Skeletal muscle satellite cell (primary cell): ENCODE data around the gene PPP2R5D.

Experiments
- H3K27me3 ChIP-seq: 2 replicates; pipeline ENCODE4 v1.7.0; 2013; ENCODE audit warnings: low read length; ENCODE audit not compliant: control insufficient read depth, insufficient read depth
- H3K36me3 ChIP-seq: 2 replicates; pipeline ENCODE4 v1.7.0; 2013; ENCODE audit warnings: mild to moderate bottlenecking, control low read depth, low read length; ENCODE audit not compliant: insufficient read depth
- H3K4me1 ChIP-seq: 2 replicates; pipeline ENCODE4 v1.7.0; 2013; ENCODE audit warnings: low read length; ENCODE audit not compliant: control insufficient read depth, insufficient read depth
- H3K4me2 ChIP-seq: 2 replicates; pipeline ENCODE4 v1.7.0; 2013; ENCODE audit warnings: mild to moderate bottlenecking, low read length
- H3K4me3 ChIP-seq: 2 replicates; pipeline ENCODE4 v1.7.0; 2013; ENCODE audit warnings: low read length
- H3K9ac ChIP-seq: 2 replicates; pipeline ENCODE4 v1.7.0; 2013; ENCODE audit warnings: mild to moderate bottlenecking, low read depth, low read length, moderate library complexity
- H3K9me3 ChIP-seq: replicated peaks from 2 replicates; pipeline ENCODE4 v1.7.0; 2013; ENCODE audit warnings: mild to moderate bottlenecking, control low read depth, low read length

Gene PPP2R5D

DNA sequence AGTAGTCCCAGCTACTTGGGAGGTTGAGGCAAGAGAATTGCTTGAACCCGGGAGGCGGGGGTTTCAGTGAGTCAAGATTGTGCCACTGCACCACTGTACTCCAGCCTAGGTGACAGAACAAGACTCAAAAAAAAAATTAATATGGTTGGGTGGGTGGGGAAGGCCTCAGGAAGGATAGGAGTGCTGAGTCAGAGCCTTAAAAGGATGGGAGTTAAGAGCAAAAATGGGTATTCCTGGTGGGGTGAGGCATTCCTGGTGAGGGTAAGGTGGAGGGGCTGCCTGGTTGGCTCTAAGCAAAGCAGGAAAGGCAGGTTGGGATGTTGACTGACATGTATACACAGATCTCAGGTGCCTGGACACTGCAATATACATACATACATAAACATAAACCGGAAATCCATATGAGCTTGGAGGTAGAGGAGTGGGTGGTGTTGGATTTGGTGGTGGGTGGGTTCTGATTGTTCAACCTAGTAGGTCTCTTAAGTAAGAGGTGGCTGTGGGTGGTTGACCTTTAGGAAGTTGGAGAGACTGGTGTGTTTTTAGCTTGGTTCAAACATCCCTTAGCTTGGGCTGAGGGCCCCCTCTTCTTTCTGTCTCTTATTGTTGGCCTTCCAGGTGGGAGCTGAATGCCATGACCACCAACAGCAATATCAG is 35.8 kb downstream of the PPP2R5D start:
- H3K4me2 ChIP-seq: no peak overlapping the region
- no peak overlapping the region for H3K4me3 ChIP-seq
- H3K27me3 ChIP-seq: no peaks in the 10 kb centered on the region
- H3K4me1 ChIP-seq: peaks cover 21% of the 10 kb centered on the region
- peak overlapping the region; percentile 98 for H3K9ac ChIP-seq
- peaks cover 63% of the 10 kb centered on the region for H3K36me3 ChIP-seq
- H3K9me3 ChIP-seq: no peaks in the 10 kb centered on the region

DNA sequence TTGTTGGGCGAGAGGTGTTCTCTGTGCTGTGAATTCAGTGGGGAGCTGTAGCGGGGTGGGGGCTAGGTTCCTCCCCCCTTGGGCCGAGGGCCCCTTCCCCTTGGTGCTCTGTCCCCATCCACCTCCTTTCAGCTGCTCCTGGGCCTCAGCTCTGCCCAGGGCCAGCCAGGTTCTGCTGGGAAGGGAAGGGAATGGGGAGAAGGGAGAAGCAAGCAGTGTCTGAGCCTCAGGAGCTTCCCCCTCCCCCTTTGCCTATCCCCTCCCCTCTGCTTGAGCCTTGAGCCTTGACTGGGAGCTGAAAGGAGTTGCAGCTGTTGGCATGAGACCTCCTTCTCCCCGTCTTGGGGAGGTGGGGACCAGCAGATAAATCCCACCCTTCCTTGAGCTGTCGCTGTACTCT is 36.5 kb downstream of the PPP2R5D start:
- Histone ChIP-seq H3K36me3 (peaks cover 67% of the 10 kb centered on the region), H3K4me1 (peaks cover 18% of the 10 kb centered on the region), H3K9me3 (no peaks in the 10 kb centered on the region), H3K4me3 (peak overlapping the region; percentile 100), H3K27me3 (no peaks in the 10 kb centered on the region), H3K9ac (peak overlapping the region; percentile 98), H3K4me2 (peak overlapping the region; percentile 96)

DNA sequence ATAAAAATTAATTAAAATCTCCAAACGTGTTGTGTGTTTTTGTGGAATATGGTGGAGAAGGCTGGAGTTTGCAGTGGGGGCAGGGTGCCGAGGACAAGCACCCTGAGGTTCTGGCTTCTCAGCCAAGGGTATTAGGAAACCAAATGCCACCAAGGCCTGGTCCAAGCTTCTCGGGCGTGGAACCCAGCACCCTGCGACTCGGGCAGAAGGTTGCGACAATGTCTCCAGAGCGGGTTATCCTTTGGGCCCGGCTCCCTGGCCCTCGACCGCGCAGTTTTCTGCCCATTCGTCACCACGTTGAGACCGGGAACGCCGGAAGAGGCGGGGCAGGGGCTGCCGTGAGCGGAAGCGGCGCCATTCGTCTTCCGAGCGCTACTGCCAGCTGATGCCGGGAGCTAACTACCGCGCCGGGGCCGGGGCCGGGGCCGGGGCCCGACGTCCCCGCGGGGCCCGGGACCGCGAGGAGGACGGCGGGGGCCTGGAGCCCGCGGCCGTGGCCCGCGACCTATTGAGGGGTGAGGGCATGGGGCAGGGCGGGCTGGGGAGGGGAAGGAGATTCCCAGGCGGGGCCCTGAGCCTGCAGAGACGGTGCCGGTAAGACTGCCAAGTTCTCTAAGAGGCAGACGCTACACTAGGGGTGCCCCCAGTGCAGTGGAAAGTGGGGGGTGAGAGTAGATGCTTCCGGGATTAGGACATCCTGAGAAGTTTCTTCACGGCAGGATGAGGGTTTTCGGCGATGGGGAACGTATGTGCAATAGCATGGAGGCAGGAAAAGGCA is 37.1 kb downstream of the PPP2R5D start, which contains the start of gene RRP36:
TSS of gene RRP36 (plus strand) at position 354 of the 778 bp plus-strand sequence. CDS start at position 386, 32 bp downstream.
- no peaks in the 10 kb centered on the region for H3K27me3 ChIP-seq
- peaks cover 13% of the 10 kb centered on the region for H3K4me1 ChIP-seq
- peak within 1 kb of the TSS; percentile 98 for H3K9ac ChIP-seq
- peaks cover 73% of the 10 kb centered on the region for H3K36me3 ChIP-seq
- H3K4me3 ChIP-seq: peak within 1 kb of the TSS; percentile 100
- H3K4me2 ChIP-seq: peak within 1 kb of the TSS; percentile 96
- H3K9me3 ChIP-seq: no peaks in the 10 kb centered on the region

DNA sequence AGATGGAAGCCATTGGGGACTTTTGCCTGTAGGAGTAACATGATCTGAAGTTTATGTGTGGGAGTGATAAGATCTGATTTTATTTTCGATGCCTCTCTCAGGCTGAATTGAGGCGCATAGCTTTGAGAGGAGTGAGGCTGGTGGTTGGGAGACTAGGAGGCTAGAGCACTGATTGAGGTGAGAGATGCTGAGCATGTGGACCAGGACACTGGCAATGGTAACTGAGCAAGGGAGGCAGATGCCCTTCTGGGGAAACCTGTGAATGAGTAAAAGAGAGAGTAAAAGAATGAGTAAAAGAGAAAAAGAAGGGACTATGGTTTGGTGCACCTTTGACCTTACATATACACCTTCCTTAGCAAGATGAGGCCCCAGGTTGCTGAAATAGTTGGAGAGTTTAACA is 40.1 kb downstream of the PPP2R5D start:
- H3K9ac ChIP-seq: no peak overlapping the region
- H3K27me3 ChIP-seq: no peaks in the 10 kb centered on the region
- no peak overlapping the region for H3K4me2 ChIP-seq
- H3K4me1 ChIP-seq: peaks cover 10% of the 10 kb centered on the region
- H3K36me3 ChIP-seq: peaks cover 73% of the 10 kb centered on the region
- no peaks in the 10 kb centered on the region for H3K9me3 ChIP-seq
- no peak overlapping the region for H3K4me3 ChIP-seq

DNA sequence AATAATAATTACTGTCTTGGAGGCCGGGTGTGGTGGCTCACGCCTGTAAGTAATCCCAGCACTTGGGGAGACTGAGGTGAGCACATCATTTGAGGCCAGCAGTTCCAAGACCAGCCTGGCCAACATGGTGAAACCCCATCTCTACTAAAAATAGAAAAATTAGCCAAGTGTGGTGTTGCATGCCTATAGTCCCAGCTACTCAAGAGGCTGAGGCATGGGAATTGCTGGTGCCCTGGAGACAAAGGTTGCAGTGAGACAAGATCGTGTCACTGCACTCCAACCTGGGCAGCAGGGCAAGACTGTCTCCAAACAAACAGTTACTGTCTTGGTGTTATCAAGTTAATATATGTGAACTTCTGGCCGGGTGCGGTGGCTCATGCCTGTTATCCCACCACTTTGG is 42.0 kb downstream of the PPP2R5D start:
- Histone ChIP-seq H3K36me3 (peaks cover 65% of the 10 kb centered on the region), H3K9me3 (no peaks in the 10 kb centered on the region)

DNA sequence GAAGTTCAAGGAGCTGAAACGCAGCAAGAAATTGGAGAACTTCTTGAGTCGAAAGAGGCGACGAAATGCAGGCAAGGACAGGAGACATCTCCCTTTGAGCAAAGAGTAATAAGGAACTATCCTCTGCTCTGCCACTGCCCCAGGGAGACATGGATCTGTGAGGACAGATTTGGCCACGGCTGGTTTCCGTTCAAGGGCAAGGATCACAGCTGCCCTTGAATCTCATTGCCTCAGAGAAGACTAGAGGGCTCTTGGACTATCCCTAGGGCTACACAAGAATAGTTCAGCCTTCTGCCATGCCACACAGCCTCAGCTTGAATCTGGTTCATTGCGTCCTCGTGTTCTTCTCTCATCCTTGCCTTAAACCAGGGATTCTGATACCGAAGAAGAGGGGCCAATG is 44.8 kb downstream of the PPP2R5D start:
- H3K27me3 ChIP-seq: no peaks in the 10 kb centered on the region
- peaks cover 69% of the 10 kb centered on the region for H3K36me3 ChIP-seq
- no peaks in the 10 kb centered on the region for H3K4me1 ChIP-seq
- no peak overlapping the region for H3K4me3 ChIP-seq
- H3K4me2 ChIP-seq: no peak overlapping the region
- no peaks in the 10 kb centered on the region for H3K9me3 ChIP-seq
- no peak overlapping the region for H3K9ac ChIP-seq

More for the DNA sequence above, 42.0 kb downstream of the PPP2R5D start:
- H3K4me3 ChIP-seq: no peak overlapping the region
- H3K4me1 ChIP-seq: peaks cover under 1% of the 10 kb centered on the region
- no peak overlapping the region for H3K4me2 ChIP-seq
- H3K9ac ChIP-seq: no peak overlapping the region
- H3K27me3 ChIP-seq: no peaks in the 10 kb centered on the region

DNA sequence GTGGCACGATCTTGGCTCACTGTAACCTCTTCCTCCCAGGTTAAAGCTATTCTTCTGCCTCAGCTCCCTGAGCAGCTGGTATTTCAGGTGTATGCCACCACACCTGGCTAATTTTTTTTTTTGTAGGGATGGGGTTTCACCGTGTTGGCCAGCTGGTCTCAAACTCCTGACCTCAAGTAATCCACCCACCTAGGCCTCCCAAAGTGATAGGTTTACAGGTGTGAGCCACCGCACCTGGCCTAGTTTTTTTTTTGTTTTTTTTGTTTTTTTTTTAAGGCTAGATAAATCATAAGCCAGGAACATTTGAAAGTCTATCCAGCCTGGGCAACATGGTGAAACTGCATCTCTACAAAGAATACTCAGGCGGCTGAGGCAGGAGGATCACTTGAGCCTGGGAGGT is 48.0 kb downstream of the PPP2R5D start:
- H3K4me2 ChIP-seq: no peak overlapping the region
- no peak overlapping the region for H3K4me3 ChIP-seq
- no peaks in the 10 kb centered on the region for H3K9me3 ChIP-seq
- no peaks in the 10 kb centered on the region for H3K27me3 ChIP-seq
- H3K9ac ChIP-seq: no peak overlapping the region
- no peaks in the 10 kb centered on the region for H3K4me1 ChIP-seq
- peaks cover 58% of the 10 kb centered on the region for H3K36me3 ChIP-seq

DNA sequence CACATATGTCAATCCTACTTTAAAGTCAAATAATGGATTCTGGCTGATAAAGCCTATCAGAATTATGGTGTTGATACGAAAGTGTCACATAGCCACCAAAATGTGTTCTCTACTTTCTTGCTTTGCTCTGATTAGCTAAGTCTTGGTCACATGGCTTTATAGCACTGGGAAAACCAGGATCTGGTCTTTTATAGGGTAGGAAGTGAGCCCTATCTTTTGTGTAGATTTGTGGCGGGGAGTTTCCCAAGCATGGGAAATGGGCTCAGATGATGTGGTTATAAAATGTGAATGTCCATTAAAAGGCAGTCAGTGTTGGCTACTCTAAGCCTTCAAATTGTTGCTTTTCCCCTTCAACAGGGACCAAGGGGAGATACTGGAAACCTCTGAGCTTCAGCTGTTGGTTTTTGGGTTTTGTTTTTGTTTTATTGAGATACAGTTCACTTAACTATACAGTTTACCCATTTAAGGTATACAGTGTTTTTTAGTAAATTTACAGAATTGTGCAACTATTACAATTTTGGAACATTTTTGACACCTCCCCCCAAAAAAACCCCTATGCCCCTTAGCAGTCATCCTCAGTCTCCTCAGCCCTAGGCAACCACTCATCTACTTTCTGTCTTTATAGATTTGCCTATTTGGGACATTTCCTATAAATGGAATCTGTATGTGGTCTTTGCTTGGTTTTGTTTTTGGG is 49.3 kb downstream of the PPP2R5D start:
- Histone ChIP-seq H3K9ac (no peak overlapping the region), H3K4me1 (no peaks in the 10 kb centered on the region), H3K36me3 (peaks cover 63% of the 10 kb centered on the region)

DNA sequence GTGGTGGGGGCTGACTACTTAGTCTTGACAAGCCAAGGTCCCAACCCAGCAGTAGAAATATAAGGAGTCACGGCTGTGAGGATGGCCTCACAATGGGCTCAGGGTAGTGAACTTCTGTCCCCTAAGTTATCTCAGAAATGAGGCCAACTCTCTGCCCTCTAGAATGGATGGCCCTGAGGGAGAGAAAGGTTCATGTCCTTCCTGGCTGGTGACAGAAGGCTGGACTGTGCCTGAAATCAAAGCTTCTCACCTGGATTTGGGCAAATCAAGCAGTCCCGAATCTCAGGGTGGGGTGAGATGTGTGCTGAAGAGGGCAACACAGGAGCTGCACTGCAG is 49.8 kb downstream of the PPP2R5D start:
- no peak overlapping the region for H3K4me3 ChIP-seq
- peaks cover 63% of the 10 kb centered on the region for H3K36me3 ChIP-seq
- no peaks in the 10 kb centered on the region for H3K9me3 ChIP-seq
- no peaks in the 10 kb centered on the region for H3K27me3 ChIP-seq
- no peak overlapping the region for H3K9ac ChIP-seq
- H3K4me1 ChIP-seq: no peaks in the 10 kb centered on the region
- H3K4me2 ChIP-seq: no peak overlapping the region

More for the DNA sequence above, 49.3 kb downstream of the PPP2R5D start:
- H3K27me3 ChIP-seq: no peaks in the 10 kb centered on the region
- no peak overlapping the region for H3K4me3 ChIP-seq
- no peaks in the 10 kb centered on the region for H3K9me3 ChIP-seq
- no peak overlapping the region for H3K4me2 ChIP-seq

DNA sequence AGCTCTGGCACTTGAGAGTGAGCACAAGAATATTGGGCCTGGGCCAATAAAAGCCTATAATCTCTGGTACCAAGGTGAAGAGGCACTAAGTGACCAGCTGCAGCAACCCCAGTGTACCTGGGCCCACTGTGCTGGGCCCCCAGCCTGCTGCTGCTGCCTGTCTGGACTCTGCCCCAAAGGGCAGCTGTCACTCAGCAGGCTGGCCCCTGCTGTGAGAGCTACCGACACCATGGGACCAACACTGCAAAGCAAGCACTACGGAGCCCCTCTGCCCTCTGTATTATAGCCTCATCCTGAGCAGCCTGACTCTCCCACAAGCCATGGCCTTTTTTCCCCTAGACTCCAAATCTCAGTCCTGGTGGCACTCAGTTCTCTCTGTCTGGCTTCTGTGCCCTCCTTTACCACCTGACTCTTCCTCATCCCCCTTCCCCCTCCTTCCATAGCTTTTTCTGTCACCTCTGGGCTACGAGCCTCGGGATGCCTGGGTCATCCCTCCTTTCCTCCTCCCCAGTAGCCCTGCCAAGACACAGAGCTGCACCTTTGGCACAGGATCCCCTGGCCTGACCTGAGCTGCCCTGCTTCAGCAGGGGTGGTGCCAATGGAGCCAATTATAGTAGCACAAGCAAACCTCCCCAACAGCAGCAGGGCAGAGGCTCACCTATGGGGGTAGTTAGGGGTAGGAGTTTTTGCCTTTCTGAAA is 51.3 kb downstream of the PPP2R5D start:
- Histone ChIP-seq H3K4me1 (no peaks in the 10 kb centered on the region), H3K4me3 (no peak overlapping the region), H3K36me3 (peaks cover 61% of the 10 kb centered on the region), H3K9ac (no peak overlapping the region), H3K9me3 (no peaks in the 10 kb centered on the region), H3K4me2 (no peak overlapping the region), H3K27me3 (no peaks in the 10 kb centered on the region)

DNA sequence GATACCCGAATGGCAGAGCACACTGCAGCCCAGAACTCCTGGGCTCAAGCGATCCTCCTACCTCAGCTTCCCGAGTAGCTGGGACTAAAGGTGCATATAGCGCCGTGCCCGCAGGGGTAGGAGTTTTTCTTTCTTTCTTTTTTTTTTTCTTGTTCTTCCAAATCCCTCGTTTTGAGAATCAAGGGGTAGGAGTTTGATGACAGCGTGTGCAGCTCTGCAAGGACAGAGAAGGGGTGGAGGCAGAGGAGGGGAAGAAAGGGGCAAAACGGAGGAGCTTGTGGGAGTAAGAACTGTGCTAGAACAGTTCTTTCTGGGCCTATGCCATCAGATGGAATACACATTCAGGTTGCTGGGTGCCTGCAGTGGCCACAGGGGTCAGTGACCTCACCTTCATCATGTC is 52.3 kb downstream of the PPP2R5D start:
- Histone ChIP-seq H3K9me3 (no peaks in the 10 kb centered on the region), H3K36me3 (peaks cover 64% of the 10 kb centered on the region), H3K27me3 (no peaks in the 10 kb centered on the region), H3K4me3 (no peak overlapping the region), H3K4me1 (no peaks in the 10 kb centered on the region), H3K4me2 (no peak overlapping the region), H3K9ac (no peak overlapping the region)
